NCI-H187 treated with DMSO at 0.1 percent for 48 hours (cell line): Measurements from ENCODE around the gene RIN1.
"Not testable (repeated sequence)": the region's sequence is repeated elsewhere in the genome, so short reads cannot be mapped to it uniquely, and the experiment has no call there.

ENCODE experiments used
- DNase-seq: peaks from one replicate; lab custom pipeline; 2025; lab: John Stamatoyannopoulos, UW

The RIN1 gene

DNA sequence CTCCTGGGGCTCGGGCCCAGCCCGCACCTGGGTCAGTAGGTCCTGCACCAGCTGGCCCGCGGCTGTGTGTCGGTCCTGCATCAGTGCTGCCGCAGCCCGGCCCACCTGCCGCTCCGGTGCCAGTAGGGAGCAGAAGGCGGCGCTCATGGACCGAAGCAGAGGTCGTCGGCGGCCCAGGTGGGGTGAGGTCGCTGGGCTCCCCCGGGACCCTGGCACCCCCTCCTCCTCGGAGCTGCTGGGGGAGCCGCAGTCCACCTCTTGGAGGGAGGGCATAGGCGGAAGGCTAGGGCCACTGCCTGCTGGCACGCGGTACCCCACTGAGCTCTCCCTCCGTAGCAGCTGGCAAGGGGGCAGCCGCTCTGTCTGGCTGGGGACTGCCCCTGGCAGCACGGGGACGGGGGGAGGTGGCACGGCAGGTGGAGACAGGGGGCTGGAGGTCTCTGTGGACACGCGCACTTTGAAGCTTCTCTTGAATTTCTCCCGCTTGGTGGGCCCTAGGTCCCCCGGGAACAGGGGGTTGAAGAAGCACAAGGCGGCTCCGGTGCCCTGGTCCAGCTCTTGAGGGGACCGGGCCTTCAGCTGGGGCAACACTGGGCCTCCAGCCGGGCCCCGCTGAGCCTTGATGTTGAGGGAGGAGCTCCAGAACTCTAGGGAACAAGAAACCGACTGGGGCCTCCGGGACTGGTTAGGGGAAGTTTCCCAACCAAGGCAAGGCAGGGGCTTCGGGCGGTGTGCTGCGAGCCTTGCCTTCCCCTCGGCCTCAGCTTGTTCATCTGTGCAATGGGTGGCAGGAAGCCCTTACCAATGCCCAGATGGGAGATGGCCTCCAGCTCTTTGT is 1.4 kb downstream of the RIN1 start:
- DNase-seq, result no peak

DNA sequence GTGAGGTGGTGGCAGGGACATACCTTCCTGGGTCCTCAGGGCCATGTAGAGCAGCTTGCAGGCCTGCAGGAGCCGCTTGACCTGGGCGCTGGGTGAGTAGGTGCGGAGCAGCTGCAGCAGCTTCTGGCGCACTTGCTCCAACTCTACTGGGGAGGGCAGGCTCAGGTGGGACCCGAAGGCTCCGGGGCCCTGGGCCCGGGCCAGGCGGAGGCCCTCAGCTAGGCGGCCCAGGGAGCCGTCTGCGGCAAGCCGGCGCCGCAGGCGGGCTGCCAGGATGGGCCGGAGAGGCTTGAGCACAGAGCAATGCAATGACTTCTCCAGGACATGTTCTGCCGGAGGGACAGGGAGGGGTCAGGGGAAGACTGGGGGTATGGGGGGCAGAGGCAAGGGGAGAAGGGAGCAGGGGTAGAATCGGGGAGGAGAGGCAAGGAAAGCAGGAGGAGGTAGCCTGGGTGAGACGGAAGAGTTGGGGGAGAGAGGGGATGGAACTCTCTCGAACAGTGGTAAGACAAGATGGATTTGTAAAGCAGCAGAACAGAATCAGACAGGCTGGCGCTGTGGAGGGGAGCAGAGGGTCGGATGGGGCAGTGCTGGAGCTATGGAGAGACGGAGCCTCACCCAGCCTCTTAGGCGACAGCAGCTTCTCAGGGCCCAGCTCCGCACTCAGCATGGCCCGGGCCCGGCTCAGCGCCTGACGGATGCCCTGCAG is 2.2 kb downstream of the RIN1 start:
- no peak for DNase-seq

DNA sequence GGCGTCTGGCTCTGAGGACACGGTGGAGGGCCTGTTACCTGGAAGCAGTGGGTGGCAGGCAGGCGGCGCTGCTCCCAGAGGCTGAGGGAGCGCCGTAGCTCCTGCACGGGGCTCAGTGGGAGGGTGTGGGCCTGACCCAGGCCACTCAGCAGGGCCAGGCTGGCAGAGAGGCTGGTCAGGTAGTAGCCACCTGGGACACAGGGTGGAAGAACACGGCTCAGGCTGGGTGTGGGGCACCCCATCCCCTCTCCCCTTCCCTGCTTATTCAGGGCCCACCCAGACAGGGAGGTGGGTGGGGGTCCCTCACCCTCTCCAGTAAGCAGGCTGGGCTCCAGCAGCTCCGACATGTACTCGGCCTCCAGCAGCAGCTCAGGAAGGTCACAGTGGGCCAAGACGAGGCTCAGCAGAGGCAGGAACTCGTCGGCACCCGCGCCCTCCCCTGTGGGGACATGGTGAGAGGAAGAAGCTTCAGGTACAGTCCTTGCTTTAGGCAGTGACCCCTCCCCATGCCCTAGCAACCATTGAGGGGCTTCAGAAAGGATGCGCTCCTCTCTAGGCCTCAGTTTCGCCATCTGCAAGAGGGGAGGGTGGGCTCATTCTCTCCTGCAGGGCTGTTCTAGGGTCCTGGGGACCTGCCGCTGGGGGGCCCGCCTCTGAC is 2.9 kb downstream of the RIN1 start:
- DNase-seq, result no peak

DNA sequence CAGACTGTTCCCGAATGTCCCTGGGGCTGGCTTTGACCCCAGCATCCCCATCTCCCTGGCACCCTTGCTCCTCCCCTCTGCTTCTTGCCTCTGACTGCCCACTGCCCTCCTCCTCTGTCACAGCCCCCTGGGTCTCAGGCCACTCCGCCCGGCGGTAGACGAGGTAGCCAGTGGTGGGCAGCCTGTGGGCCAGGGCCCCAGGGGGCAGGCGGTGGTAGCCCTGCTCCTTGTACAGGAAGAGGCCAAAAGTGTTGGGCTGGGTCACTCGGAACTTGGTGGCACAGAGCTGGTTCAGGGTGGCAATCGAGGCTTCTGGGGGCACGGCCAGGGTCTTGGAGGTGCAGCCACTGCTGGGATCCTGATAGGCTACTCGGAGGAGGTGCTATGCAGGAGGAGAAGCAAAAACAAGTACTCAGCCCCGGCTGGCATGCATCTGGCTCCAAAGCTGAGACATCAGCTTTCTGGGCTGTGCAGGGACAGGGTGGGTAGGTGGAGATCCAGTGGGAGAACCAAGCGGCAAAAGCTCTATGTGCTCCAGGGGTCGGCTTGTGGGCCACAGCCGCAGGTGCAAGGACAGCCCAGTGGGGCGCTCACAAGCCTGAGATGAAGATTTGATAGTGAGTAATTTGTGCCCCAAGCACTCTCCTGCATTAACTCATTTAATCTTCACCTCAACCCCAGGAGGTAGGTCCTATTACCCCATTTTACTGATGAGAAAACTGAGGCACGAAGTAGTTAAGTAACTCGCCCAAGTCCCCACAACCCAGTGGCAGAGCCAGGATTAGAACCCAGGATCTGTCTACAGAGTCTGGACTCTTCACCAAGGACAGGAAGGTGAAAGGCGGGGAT is 3.6 kb downstream of the RIN1 start:
- DNase-seq, result no peak

DNA sequence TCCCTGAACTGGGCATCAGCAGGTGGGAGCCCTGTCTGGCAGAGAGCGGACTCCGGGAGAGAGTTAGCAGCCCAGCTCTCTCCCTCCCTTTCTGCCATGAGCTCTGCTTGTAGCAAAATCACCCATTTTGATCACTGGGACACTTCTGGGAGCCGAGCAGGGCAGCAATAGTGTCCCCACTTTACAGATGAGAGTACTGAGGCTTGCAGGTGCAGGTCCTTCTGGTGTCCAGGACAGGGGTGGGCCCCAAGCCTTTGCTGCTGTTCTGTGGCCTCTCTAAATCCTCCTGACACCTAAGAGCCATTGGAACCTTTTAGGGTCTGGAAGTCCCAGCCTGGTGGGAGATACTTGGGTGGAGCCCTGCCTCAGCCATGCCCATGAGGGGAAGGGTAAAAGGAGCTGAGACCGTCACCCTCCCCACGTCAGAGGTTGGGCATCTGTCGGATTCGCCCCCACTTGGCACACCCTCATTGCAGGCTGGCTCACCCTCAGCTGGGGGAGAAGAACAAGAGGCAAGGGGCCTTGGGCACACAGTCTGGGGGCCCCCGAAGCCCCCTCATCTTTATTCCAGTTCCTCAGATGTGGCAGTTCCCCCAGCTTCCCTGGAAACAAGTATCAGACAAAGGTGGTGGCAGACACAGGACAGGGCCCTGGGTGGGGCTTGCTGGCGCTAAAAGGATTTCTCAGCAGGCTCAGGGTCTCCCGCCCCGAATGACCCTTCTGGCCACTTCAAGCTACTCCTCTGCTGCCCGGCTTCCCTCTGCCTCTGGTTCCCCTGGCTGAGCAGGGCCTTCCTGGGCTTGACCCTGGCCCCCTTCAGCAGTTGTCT is 4.5 kb downstream of the RIN1 start:
- no peak for DNase-seq

DNA sequence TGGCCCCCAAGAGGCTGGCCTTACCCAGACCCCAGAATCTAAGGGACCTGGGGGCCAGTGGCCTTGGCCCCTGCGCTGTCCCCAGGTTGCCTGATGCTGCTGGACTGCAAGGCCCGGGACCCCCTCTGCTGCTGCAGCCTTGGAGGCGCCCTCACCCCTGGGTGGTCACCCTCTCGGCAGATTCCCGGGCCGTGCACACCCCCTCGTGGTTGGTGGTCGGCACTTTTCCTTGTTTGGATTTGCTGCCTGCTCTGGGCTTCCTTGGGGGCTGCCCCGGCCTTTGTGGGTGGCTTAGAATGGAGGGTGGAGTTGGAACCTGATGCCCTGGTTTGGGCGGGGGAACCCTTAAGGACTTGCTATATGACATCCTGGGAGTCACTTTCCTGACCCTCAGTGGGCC is 5.3 kb downstream of the RIN1 start:
- DNase-seq, result no peak

DNA sequence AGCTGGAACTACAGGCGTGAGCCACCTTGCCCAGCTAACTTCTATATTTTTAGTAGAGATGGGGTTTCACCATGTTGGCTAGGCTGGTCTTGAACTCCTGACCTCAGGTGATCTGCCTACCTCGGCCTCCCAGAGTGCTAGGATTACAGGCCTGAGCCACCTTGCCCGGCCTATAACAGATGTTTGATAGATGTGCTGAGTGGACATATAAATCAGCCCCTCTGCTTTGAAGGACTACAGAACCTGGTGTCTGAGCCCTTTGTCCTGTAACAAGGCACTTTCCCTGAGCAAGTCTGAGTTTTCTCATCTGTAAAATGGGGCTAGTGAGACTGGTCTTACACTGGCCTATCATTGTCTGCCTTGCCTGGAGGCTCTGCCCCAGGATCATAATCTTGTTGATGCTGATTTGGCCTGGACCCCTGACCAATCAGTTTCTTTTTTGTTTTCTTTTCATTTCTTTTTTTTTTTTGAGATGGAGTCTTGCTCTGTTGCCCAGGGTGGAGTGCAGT is 7.0 kb downstream of the RIN1 start:
- no peak for DNase-seq

DNA sequence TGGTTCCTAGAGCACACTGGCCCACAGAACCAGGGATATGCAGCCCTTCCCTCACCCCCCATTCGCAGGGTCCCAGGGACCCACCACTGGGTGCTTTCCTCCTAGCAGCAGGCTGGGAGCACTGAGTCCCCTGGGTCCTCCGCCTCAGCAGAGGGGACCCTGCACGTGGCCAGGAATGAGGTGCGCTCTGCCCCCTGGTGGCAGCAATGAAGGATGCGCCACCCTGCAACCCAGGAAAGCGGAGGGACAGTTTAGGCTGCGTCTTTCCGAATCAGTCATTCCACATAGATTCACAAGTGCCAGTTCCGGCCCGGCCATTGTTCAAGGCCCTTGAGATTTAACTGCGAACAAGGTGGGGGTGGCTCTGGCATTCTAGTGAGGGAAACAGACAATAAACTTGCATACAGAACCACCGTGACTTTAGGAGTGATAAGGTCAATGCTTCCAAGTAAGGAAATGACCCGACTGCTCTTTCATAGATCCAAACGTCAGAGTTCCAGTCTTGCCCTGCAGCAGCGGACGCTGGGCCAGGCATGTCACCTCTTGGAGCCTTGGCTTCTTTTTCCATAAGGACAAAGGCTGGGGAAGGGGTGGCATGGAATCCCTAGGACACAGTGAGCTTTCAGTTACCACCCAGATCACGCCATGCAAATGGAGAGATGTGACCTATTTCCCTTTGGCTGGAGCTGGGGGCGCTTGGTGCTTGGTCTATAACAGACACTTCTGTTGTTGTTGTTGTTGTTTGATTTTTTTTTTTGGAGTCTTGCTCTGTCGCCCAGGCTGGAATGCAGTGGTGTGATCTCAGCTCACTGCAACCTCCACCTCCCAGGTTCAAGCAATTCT is 7.7 kb downstream of the RIN1 start:
- no peak for DNase-seq

DNA sequence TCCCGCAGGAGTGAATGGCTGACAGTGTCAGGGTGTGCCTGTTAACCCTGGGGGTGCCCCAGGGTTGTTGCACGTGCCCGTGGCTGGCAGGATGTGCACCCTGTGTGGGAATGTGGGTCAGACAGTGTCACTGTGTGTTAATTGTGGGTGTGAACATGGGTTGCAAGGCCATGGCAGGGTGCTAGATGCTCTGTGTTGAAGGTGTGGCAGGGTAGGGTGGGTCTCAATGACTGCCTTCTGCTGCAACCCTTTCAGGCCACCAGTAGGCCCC is 8.3 kb downstream of the RIN1 start:
- DNase-seq, result no peak

DNA sequence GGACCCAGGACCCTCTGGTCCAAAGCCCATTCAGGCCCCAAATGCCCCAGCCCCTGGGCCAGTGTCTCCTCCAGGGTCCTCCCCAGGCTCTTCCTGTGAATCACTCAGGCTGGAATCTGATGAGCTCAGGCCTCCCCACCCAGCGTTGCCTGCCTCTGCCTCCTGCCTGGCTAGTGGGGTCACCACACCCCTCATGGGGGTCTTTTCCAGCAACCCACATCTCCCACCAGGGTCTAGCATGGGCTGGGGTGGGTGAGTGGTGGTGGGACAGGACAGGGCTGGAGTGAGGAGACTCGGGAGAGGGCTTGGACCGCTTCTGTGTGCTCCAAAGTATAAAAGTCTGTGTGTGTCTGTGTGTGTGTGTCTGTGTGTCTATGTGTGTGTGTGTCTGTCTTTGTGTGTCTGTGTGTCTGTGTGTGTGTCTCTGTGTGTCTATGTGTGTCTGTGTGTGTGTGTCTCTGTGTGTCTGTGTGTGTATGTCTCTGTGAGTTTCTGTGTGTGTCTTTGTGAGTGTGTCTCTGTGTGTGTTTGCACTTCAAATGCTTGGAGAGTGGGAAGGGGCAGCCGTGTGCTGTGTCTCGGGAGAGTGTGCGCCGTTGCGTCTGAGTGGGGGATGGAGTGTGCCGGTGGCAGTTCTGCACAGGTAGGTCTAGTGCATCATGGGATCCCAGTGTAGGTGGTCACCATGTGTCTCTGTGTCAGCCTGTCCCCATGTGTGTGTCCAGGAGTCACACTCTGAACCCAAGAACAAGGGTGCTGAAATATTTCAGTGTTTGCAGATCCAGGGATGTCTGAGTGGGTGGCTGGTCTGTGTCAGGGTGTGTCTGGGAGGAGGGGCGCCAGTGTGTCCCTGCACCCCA is 8.8 kb downstream of the RIN1 start:
- no peak for DNase-seq

DNA sequence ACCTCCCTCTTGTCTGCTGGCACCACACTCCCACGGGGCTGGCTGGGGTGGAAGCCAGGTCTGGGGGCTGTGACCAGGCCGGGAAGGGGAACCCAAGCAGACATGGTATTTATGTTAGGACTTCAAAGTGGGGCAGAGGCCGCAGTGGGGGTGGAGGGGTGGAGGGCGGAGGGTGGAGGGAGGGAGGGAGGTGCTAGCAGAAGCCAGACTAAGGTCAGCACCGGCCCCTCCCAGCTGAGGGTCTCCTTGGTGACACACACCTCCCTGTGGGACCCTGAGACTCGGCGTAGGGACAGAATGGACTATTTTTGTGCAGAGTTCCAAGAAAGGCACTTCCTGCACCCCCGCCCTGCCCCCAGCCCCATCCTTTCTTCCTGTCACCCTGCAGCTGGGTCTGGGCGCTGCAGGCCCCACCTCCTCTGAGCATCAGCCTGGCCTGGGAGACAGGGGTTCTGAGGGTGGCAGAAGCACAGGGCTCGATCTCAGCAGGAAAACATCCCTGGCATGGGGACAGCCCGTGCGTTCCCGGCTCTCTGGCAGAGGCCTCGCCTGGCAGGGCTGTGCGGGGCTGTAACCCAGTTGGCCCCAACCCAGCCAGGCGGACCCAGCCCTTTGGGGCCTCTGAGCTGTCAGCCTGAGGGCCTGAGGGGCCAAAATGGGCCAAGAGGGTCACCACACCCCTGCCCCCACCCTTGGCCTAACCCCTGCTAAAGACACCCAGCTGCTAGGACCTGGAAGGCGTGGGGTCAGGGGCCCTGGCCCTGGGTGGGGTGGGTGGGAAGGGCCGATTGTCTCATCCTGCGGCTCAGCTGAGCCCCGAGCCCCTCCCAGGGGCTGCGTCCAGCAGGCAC is 9.7 kb downstream of the RIN1 start:
- no peak for DNase-seq

DNA sequence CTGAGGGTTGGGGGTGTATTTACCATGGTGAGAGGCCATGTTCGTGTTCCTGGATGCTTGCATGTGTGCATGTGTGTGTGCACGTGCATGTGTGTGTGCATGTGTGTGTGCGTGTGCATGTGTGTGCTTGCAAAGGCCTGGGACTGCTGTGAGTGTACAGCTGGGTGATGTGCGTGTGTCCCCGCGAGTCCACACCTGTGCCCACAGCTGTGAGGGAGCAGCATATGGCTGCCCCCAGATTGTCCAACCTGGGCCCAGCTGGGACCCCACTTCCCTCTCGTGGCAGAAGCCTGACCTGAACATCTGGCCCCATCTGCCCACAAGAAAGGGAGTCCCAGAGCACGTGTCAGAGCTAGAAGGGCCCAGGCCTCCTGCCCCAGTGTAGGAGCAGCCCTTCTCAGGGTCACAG is 11.0 kb downstream of the RIN1 start:
- no peak for DNase-seq

DNA sequence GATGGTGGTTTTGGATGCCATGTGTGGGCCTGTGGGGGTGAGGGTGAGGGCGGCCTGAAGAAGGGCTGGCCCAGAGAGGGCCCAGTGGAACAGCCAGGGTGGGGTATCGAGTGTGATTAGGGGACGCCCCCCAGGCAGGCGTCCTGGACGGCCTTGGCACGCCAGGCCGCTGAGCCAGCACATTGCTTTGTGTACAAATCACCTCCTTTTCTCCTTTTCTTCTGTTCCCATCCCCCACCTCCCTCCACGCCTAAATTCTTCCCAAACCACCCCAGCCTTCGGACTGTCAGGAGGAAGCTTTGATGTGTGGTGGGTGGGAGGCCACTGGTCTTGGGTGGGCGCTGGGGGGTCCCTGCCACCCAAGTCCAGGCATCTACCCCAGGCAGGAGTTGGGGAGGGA is 11.6 kb downstream of the RIN1 start:
- no peak for DNase-seq

DNA sequence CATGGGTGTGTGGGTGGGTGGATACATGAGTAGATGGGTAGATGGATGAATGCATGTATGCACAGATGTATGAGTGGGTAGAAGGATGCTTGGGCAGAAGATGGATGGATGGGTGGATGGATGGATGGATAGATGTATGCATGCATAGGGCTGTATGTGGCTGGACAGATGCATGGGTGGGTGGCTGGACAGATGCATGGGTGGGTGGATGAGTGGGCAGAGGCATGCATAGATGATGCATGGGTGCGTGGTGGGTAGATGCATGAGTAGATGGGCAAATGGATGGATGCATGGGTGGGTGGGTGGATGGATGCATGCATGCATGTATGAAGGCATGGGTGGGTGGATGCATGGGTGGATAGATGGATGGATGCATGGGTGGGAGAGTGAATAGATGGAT is 12.6 kb downstream of the RIN1 start:
- DNase-seq, result no peak

DNA sequence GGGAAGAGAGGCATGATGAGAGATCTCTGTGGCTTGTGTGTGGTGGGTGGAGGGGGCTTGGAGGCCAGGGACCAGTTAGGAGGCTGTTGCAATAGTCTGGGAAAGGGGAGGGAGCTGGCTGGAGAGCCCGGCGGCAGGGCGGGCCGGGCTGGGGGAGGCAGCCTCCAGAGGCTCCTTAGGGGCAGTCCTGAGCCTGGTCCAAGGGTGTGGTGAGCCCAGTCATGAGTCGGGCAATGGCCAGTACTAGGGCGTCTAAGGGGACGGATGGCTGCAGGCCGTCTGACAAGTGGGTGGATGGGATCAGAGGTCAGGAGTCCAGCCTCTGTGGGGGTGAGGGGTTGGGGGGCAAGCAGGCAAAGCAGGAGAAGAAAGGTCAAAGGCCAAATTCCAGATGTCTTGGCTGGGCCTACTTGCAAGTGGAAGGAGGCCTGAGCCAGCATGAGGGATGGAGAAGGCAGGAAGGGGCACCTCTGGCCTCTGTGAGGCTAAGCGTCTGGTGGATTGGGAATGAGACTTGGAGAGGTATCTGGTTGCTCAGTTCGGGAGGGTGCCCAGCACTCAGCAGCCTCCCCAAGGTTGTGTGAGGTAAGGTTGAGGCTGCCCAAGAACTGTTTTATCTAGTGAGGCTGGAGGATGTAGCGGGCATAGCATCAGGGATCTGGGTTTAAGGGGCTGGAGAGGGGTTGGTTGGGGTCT is 13.4 kb downstream of the RIN1 start:
- no peak for DNase-seq

DNA sequence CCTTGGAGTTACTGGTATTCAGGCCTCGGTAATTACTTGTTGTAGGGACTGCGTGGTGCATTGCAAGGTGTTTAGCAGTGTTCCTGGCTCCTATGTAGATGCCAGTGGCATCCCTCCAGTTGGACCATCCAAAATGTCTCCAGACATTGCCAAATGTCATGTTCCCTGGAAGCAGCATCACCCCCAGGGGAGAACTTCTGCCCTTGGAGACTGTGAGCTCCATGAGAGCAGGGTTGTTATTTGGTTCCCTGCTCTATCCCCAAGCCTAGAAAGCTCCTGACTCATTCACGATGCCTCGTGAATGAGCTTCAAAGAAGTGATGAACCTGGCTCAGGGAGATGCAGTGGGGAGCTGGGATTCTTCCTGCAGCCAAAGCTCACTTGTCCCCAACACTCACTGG is 14.6 kb downstream of the RIN1 start:
- DNase-seq, result no peak

DNA sequence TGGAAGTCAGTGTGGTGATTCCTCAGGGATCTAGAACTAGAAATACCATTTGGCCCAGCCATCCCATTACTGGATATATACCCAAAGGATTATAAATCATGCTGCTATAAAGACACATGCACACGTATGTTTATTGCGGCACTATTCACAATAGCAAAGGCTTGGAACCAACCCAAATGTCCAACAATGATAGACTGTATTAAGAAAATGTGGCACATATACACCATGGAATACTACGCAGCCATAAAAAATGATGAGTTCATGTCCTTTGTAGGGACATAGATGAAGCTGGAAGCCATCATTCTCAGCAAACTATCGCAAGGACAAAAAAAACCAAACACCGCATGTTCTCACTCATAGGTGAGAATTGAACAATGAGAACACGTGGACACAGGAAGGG is 15.5 kb downstream of the RIN1 start:
- not testable (repeated sequence) for DNase-seq

DNA sequence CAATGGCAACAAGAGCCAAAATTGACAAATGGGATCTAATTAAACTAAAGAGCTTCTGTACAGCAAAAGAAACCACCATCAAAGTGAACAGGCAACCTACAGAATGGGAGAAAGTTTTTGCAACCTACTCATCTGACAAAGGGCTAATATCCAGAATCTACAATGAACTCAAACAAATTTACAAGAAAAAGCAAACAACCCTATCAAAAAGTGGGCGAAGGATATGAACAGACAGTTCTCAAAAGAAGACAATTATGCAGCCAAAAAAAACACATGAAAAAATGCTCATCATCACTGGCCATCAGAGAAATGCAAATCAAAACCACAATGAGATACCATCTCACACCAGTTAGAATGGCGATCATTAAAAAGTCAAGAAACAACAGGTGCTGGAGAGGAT is 15.9 kb downstream of the RIN1 start:
- not testable (repeated sequence) for DNase-seq
